GM18868 (cell line): ENCODE measurements around the gene TAF11L4.
"Not testable (repeated sequence)": the region's sequence is repeated elsewhere in the genome, so short reads cannot be mapped to it uniquely, and the experiment has no call there.

Experiments
- ATAC-seq: cut with Tn5 transposase; IDR thresholded peaks from one replicate; pipeline ENCODE4 v1.9.1; 2021; ENCODE audit warnings: mild to moderate bottlenecking, moderate library complexity; ENCODE audit not compliant: unreplicated experiment

Gene TAF11L4

DNA sequence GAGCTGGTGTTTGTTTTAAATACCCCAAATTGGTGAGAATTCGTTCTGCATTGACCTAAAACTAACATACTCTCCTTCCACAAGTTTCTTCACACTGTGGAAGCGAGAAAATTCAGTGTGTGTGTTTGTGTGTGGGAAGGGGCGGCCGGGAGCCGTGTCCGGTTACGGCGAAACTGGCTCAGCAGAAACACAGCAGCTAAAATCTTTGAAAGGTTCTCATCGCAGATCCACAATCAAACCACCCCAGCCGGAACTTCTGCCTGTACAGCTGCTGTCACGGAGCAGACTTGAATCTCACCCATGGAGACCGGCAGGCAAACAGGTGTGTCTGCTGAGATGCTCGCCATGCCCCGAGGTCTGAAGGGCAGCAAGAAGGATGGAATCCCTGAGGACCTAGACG lies at the start of gene TAF11L4:
TAF11L4 (plus strand) TSS at position 301 of the 400 bp plus-strand sequence.
- not testable (repeated sequence) for ATAC-seq

DNA sequence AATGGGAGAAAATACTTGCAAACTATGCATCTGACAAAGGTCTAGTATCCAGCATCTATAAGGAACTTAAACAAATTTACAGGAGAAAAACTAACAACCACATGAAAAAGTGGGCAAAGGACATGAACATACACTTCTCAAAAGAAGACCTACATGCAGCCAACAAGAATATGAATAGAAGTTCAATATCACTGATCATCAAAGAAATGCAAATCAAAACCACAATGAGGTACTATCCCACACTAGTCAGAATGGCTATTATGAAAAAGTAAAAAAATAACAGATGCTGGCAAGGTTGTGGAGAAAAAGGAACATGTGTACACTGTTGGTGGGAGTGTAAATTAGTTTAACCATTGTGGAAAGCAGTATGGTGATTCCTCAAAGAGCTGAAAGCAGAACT lies 46.5 kb upstream of the TAF11L4 start:
- not testable (repeated sequence) for ATAC-seq

DNA sequence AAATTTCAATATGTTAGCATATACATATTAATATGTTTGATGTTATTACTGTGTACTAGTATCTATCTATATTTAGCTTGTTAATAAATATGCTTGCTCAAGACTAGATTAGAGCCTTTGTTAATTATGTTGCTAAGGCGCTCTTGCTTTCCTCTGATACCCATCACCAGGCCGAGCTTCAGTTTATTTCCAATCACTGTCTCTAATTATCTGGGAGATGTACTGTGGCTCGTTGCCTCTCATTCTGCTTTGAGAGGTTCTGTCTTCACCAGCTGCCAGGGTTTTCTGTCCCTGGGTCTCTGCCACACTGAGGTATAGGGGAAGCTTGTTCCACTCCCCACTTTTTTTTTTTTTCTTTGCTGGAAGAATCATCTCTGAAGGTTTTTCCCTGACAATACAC lies 44.6 kb upstream of the TAF11L4 start:
- ATAC-seq: no peak

GRCh38 chr5:17477573-17478265 lies 43.9 kb upstream of the TAF11L4 start:
- ATAC-seq: no peak

GRCh38 chr5:17481378-17481777 lies 40.2 kb upstream of the TAF11L4 start:
- no peak for ATAC-seq

- ATAC-seq: no peak
Observed at GRCh38 chr5:17482790-17483189, 38.8 kb upstream of the TAF11L4 start.

- ATAC-seq: not testable (repeated sequence)
Observed at GRCh38 chr5:17486464-17487173, 35.0 kb upstream of the TAF11L4 start.

DNA sequence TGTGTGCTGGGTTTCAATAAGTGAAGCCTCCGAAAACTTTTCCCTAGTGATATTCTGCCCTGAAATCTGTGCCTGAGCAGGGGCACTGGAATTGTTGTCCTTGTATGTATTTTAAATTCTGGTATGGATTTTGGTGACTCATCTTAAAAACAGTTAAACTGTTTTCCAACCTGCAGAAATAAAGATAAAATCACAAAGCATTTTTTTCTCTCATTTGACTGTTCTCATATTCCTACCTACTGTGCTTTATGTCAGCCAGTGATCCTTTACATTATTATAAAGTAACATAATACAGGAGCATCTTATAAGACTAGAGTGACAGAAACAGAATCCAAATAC lies 34.5 kb upstream of the TAF11L4 start:
- ATAC-seq: no peak

DNA sequence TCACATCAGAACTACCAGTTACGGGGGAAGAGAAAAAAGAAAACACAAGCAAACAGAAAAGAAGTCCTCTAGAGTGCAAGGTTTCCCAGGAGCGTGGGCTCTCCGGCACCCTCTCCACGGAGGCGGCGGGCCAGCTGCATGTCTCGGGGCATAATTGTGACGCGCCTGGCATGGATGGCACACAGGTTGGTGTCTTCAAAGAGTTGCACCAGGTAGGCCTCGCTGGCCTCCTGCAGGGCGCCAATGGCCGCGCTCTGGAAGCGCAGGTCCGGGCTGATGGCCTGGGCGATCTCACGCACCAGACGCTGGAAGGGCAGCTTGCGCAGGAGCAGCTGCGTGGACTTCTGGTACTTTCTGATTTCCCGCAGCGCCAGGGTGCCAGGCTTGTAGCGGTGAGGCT lies 30.3 kb upstream of the TAF11L4 start:
- ATAC-seq: not testable (repeated sequence)

GRCh38 chr5:17492770-17493169 lies 28.8 kb upstream of the TAF11L4 start:
- ATAC-seq: no peak

GRCh38 chr5:17497446-17497845 lies 24.2 kb upstream of the TAF11L4 start:
- no peak for ATAC-seq

- not testable (repeated sequence) for ATAC-seq
Observed at GRCh38 chr5:17497931-17498330, 23.7 kb upstream of the TAF11L4 start, which contains the start of gene TAF11L2. TSS of gene TAF11L2 (plus strand) at chr5:17498231.

GRCh38 chr5:17511775-17512325 lies 9.8 kb upstream of the TAF11L4 start:
- no peak for ATAC-seq

- not testable (repeated sequence) for ATAC-seq
Observed at GRCh38 chr5:17517526-17517925, 4.1 kb upstream of the TAF11L4 start.

GRCh38 chr5:17518067-17518466 lies 3.5 kb upstream of the TAF11L4 start, which contains the start of gene TAF11L3:
TSS of gene TAF11L3 (plus strand) at chr5:17518367.
- ATAC-seq: not testable (repeated sequence)

GRCh38 chr5:17519508-17519907 lies 2.1 kb upstream of the TAF11L4 start:
- ATAC-seq: not testable (repeated sequence)

DNA sequence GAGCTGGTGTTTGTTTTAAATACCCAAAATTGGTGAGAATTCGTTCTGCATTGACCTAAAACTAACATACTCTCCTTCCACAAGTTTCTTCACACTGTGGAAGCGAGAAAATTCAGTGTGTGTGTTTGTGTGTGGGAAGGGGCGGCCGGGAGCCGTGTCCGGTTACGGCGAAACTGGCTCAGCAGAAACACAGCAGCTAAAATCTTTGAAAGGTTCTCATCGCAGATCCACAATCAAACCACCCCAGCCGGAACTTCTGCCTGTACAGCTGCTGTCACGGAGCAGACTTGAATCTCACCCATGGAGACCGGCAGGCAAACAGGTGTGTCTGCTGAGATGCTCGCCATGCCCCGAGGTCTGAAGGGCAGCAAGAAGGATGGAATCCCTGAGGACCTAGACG lies 3.3 kb downstream of the TAF11L4 start, which contains the start of gene TAF11L5:
TAF11L5 (plus strand) TSS at position 301 of the 400 bp plus-strand sequence.
- ATAC-seq: not testable (repeated sequence)

GRCh38 chr5:17526504-17526903 lies 4.9 kb downstream of the TAF11L4 start:
- not testable (repeated sequence) for ATAC-seq

- not testable (repeated sequence) for ATAC-seq
Observed at GRCh38 chr5:17528369-17528768, 6.8 kb downstream of the TAF11L4 start, which contains the start of gene TAF11L6. TSS of gene TAF11L6 (plus strand) at chr5:17528669.
